ENCODE results near the gene CERS1. TPM values are rescaled to one million over a fixed set of nuclear protein-coding genes. Genes with fewer than 3 reads are reported as not detected.

Gene CERS1
- total RNA-seq, 1 experiment from 2014 or later: 0.96 TPM

DNA sequence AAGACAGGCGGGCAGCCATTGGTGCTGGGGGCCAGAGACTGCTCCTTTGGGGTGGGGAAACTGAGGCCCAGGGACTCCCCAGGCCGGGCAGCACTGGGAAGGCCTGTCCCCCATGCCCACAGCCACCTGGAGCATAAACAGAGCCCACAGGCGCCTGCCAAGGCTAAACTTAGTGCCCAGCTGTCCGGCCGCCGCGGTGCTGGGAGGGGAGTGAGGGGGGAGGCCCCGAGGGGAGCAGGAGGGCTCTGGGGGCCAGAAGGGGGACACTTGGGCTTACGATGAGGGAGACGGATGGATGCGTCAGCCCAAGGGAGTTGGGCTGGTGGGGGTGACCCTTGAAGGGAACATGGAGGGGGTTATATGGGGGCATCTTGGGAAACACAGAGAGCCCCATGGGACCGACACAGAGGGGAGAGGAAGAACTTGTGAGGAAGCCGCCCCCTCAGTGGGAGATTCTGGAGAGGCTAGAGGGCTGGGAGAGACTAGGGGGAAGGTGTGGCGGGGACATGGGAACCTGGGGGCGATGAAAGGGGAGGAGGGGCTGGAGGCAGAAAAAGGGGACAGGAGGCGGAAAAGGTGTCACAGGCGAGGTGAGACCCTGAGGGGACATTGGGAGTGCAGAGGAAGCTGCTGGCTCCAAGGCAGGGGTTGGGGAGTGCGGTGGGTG, 2.2 kb downstream of the CERS1 start:
- TF ChIP-seq, protein P1, sequence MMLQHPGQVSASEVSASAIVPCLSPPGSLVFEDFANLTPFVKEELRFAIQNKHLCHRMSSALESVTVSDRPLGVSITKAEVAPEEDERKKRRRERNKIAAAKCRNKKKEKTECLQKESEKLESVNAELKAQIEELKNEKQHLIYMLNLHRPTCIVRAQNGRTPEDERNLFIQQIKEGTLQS (IDR thresholded peaks at IDR 0.05): no peak
- TF ChIP-seq CBX3 (IDR thresholded peaks at IDR 0.05; ENCODE audit: low read depth) (no peak), EGR1 (IDR thresholded peaks at IDR 0.05; ENCODE audit: low read depth) (no peak), JUND (IDR thresholded peaks at IDR 0.05) (no peak), SIN3A (IDR thresholded peaks at IDR 0.05; ENCODE audit: low read depth) (no peak)
- intact Hi-C loops (cut with micrococcal nuclease): no loop called here
- Histone ChIP-seq H3K9me2 (ENCODE audit: insufficient read depth) (no peaks in the 10 kb centered on the region), H3K9me3 (ENCODE audit: control insufficient read depth in 1 of 2, insufficient read depth in 1 of 2, low read depth in 1 of 2, low read length in 2 of 2) (no peaks in the 10 kb centered on the region), H3K4me1 (ENCODE audit: control insufficient read depth in 1 of 2, insufficient read depth in 2 of 2, low read length in 2 of 2) (peaks cover 0 to 4% of the 10 kb centered on the region in 2 experiments; a peak in 2 of 4 replicates), H3K9ac (ENCODE audit: low read length) (no peak overlapping the region), H4K20me1 (ENCODE audit: insufficient read depth) (no peaks in the 10 kb centered on the region), H3K79me2 (ENCODE audit: insufficient read depth, low read length) (no peaks in the 10 kb centered on the region), H3K4me2 (ENCODE audit: low read length) (no peak overlapping the region), H2AFZ (ENCODE audit: low read depth, low read length, poor library complexity, severe bottlenecking) (no peak overlapping the region), H3K27ac (ENCODE audit: low read depth, low read length) (no peak overlapping the region), H3K36me3 (ENCODE audit: control insufficient read depth in 1 of 2, insufficient read depth in 2 of 2, low read length in 2 of 2) (no peaks in the 10 kb centered on the region), H3K4me3 (replicated peaks in 1 of 2; ENCODE audit: low read depth in 1 of 2, low read length in 2 of 2) (no peak overlapping the region), H3K27me3 (ENCODE audit: insufficient read depth, low read length) (no peaks in the 10 kb centered on the region)
- ChIA-PET CTCF (interaction anchor here (1.8 kb wide), 1 partner anchor 93 kb away, joined by 10 read pairs; no protein-coding TSS in a partner anchor), RAD21 (ENCODE audit: low non-redundant PET in 1 of 2, low total read pairs in 2 of 2, uncharacterized antibody in 2 of 2, unreplicated experiment in 2 of 2) (no interaction called here), POLR2A (no interaction called here)
- ATAC-seq (no peak), DNase-seq (ENCODE audit: low read depth, low spot score) (no peak)
- no TSS peak for BruUV-seq (replicated peaks)

DNA sequence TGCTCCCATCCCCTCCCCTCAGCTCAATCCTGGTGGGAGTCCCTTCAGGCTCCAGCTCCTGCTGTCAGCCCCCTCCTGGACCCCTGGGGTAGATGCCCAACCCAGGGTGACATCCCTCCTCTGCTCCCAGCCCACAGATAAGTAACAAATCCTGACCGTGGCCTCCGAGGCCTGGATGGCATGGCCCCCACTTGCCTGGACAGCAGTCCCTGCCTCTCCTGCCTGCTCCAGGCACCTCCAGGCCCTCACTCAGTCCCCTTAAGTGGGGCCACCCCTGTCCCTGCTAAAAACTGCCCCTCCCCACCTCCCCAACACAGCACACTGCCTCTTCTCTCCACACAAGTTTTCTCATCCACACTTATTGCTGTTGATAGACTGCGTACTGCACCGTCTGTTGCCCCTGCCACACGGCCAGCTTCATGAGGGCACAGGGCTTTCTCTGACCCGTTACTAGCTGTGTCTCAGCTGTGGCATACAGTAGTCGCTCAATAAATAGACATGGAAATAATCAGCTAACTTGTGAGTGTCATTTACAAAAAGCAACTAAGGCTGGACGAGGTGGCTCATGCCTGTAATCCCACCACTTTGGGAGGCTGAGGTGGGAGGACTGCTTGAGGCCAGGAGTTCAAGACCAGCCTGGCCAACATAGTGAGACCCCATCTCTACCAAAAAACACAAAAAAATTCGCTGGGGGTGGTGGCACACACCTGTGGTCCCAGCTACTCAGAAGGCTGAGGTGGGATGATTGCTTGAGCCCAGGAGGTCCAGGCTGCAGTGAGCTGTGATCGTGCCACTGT, 5.8 kb downstream of the CERS1 start:
- no peak for DNase-seq (ENCODE audit: low read depth, low spot score)
- peaks cover 0 to 4% of the 10 kb centered on the region in 2 experiments; a peak in 2 of 4 replicates for H3K4me1 ChIP-seq (ENCODE audit: control insufficient read depth in 1 of 2, insufficient read depth in 2 of 2, low read length in 2 of 2)
- H3K9me2 ChIP-seq (ENCODE audit: insufficient read depth): no peaks in the 10 kb centered on the region
- H3K4me3 ChIP-seq (replicated peaks in 1 of 2; ENCODE audit: low read depth in 1 of 2, low read length in 2 of 2): no peak overlapping the region
- no peaks in the 10 kb centered on the region for H3K36me3 ChIP-seq (ENCODE audit: control insufficient read depth in 1 of 2, insufficient read depth in 2 of 2, low read length in 2 of 2)
- no peak overlapping the region for H2AFZ ChIP-seq (ENCODE audit: low read depth, low read length, poor library complexity, severe bottlenecking)
- no peak overlapping the region for H3K4me2 ChIP-seq (ENCODE audit: low read length)
- H4K20me1 ChIP-seq (ENCODE audit: insufficient read depth): no peaks in the 10 kb centered on the region
- ChIA-PET CTCF (no interaction called here), POLR2A (no interaction called here), RAD21 (ENCODE audit: low non-redundant PET in 1 of 2, low total read pairs in 2 of 2, uncharacterized antibody in 2 of 2, unreplicated experiment in 2 of 2) (no interaction called here)
- no peaks in the 10 kb centered on the region for H3K27me3 ChIP-seq (ENCODE audit: insufficient read depth, low read length)
- no TSS peak for BruUV-seq (replicated peaks)
- no peak overlapping the region for H3K9ac ChIP-seq (ENCODE audit: low read length)
- intact Hi-C loops (cut with micrococcal nuclease): no loop called here
- H3K79me2 ChIP-seq (ENCODE audit: insufficient read depth, low read length): no peaks in the 10 kb centered on the region
- H3K9me3 ChIP-seq (ENCODE audit: control insufficient read depth in 1 of 2, insufficient read depth in 1 of 2, low read depth in 1 of 2, low read length in 2 of 2): no peaks in the 10 kb centered on the region
- no peak overlapping the region for H3K27ac ChIP-seq (ENCODE audit: low read depth, low read length)
- TF ChIP-seq YY1 (IDR thresholded peaks at IDR 0.05; ENCODE audit: extremely low read depth, insufficient replicate concordance, low read depth, low read length): no peak
- no peak for TF ChIP-seq FOSL1 (IDR thresholded peaks at IDR 0.05; ENCODE audit: low read depth)
- TF ChIP-seq, protein P2, sequence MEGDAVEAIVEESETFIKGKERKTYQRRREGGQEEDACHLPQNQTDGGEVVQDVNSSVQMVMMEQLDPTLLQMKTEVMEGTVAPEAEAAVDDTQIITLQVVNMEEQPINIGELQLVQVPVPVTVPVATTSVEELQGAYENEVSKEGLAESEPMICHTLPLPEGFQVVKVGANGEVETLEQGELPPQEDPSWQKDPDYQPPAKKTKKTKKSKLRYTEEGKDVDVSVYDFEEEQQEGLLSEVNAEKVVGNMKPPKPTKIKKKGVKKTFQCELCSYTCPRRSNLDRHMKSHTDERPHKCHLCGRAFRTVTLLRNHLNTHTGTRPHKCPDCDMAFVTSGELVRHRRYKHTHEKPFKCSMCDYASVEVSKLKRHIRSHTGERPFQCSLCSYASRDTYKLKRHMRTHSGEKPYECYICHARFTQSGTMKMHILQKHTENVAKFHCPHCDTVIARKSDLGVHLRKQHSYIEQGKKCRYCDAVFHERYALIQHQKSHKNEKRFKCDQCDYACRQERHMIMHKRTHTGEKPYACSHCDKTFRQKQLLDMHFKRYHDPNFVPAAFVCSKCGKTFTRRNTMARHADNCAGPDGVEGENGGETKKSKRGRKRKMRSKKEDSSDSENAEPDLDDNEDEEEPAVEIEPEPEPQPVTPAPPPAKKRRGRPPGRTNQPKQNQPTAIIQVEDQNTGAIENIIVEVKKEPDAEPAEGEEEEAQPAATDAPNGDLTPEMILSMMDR (IDR thresholded peaks at IDR 0.05 in 2 of 3, conservative IDR thresholded peaks at IDR 0.05 in 1 of 3; ENCODE audit: borderline replicate concordance in 1 of 3, insufficient read depth in 1 of 3, low read depth in 2 of 3, low read length in 2 of 3): no peak
- TF ChIP-seq EGR1 (IDR thresholded peaks at IDR 0.05; ENCODE audit: low read depth): no peak
- TF ChIP-seq ELF1 (IDR thresholded peaks at IDR 0.05; ENCODE audit: borderline replicate concordance, low read depth): no peak
- no peak for TF ChIP-seq CEBPB (IDR thresholded peaks at IDR 0.05; ENCODE audit: low read depth)
- TF ChIP-seq SP1 (IDR thresholded peaks at IDR 0.05; ENCODE audit: low read depth): no peak
- TF ChIP-seq CBX3 (IDR thresholded peaks at IDR 0.05; ENCODE audit: low read depth): no peak
- TF ChIP-seq, protein P3, sequence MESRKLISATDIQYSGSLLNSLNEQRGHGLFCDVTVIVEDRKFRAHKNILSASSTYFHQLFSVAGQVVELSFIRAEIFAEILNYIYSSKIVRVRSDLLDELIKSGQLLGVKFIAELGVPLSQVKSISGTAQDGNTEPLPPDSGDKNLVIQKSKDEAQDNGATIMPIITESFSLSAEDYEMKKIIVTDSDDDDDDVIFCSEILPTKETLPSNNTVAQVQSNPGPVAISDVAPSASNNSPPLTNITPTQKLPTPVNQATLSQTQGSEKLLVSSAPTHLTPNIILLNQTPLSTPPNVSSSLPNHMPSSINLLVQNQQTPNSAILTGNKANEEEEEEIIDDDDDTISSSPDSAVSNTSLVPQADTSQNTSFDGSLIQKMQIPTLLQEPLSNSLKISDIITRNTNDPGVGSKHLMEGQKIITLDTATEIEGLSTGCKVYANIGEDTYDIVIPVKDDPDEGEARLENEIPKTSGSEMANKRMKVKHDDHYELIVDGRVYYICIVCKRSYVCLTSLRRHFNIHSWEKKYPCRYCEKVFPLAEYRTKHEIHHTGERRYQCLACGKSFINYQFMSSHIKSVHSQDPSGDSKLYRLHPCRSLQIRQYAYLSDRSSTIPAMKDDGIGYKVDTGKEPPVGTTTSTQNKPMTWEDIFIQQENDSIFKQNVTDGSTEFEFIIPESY (IDR thresholded peaks at IDR 0.05; ENCODE audit: extremely low read depth, insufficient replicate concordance, low read length): no peak
- no peak for TF ChIP-seq RAD21 (IDR thresholded peaks at IDR 0.05; ENCODE audit: low read depth)
- no peak for ATAC-seq

All from HCT116 (cell line).